Suprapubic skin (tissue), 4 donors: Measurements from ENCODE around the gene WDR90. TPM values are rescaled to one million over a fixed set of nuclear protein-coding genes. Genes with fewer than 3 reads are reported as not detected.

Experiments used
- DNase-seq, 2 donors: peaks; one replicate each; pipeline ENCODE4 v3.0.0-alpha.2; 2019; ENCODE audit warnings: low spot score in 2 of 2
- H3K27ac ChIP-seq: fragments of 200-600 bp; sonication (generic); one replicate; pipeline ENCODE4 v1.5.1; 2019
- H3K27me3 ChIP-seq: fragments of 200-600 bp; sonication (generic); one replicate; pipeline ENCODE4 v1.5.1; 2019
- H3K36me3 ChIP-seq: fragments of 200-600 bp; sonication (generic); one replicate; pipeline ENCODE4 v1.5.1; 2019
- H3K4me1 ChIP-seq: fragments of 200-600 bp; sonication (generic); one replicate; pipeline ENCODE4 v1.5.1; 2019
- H3K4me3 ChIP-seq: fragments of 200-600 bp; sonication (generic); one replicate; pipeline ENCODE4 v1.5.1; 2019; ENCODE audit warnings: mild to moderate bottlenecking
- H3K9me3 ChIP-seq: fragments of 200-600 bp; sonication (generic); one replicate; pipeline ENCODE4 v1.5.1; 2019
- EP300 ChIP-seq: sonication (generic); formaldehyde crosslinking; IDR thresholded peaks from one replicate; pipeline ENCODE4 v1.6.1; 2017; ENCODE audit warnings: antibody characterized with exemption
- POLR2A ChIP-seq, 2 donors: fragments of 450-650 bp; IDR thresholded peaks; one replicate each; pipeline ENCODE4 v1.6.1; 2017; ENCODE audit warnings: antibody characterized with exemption in 2 of 2, mild to moderate bottlenecking in 2 of 2, moderate library complexity in 2 of 2
- POLR2AphosphoS5 ChIP-seq, 3 donors: sonication (generic); formaldehyde crosslinking; IDR thresholded peaks; one replicate each; pipeline ENCODE4 v1.6.1; 2017; ENCODE audit warnings: antibody characterized with exemption in 3 of 3
- WGBS: methylation state at CpG from one replicate; pipeline ENCODE4 v1.1.5; 2018; 5-methylcytosine and 5-hydroxymethylcytosine counted together
- total RNA-seq, 4 donors: library from RNA; depleted of rRNA; stranded (reverse); fragments of >200 nt; gene quantifications; one replicate each; pipeline ENCODE4 v1.1.0, GENCODE V29; 2016
- TF ChIP-seq, protein P1 (sequence below), 2 donors: fragments of 200-600 bp in 1 of 2; fragments of 450-650 bp in 1 of 2; sonication (generic) in 1 of 2; IDR thresholded peaks; one replicate each; pipeline ENCODE4 v1.5.1; 2016 to 2019; ENCODE audit warnings: antibody characterized with exemption in 2 of 2, mild to moderate bottlenecking in 1 of 2, moderate library complexity in 1 of 2

WDR90 gene
- total RNA-seq, 4 donors from 2014 or later = 18.3 to 63.0 (median 32.2) TPM

DNA sequence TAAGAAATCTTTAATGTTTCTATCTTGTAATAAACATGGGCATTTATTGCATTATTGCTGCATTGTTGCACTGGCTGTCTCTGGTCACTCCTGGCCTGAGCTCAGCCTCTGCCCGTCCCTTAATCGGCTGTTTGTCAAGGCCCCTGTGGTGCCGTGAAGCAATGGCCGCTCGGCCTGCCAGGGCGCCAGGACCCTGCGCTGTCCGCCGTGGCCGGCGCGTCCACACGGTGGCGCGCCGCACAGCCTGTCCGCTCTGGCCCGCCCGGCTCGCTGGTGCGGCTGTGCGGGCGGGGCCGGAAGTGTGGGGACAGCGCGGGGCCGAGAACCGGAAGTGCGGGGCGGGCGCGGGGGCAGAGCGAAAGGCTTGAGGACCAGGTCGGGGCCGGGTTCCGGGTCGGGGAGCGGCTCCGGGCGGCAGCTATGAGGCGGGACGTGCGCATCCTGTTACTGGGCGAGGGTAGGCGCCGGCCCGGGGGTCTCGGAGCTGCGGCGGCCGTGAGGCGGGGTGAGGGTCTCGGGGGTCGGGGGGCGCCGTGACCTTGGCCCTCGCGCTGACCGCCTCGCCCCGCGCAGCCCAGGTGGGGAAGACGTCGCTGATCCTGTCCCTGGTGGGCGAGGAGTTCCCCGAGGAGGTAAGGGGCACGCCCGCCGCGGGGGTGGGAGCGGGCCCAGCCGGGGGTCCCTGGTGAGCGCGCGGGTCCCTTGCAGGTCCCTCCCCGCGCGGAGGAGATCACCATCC, 18.8 kb downstream of the WDR90 start, which contains the start of gene RHOT2:
Gene RHOT2 (plus strand): TSS at position 353 of the 739 bp plus-strand sequence. CDS start 68 bp downstream, at position 421.
- Histone ChIP-seq H3K4me3 (peak within 1 kb of the TSS; percentile 84), H3K27me3 (no peaks in the 10 kb centered on the region), H3K36me3 (peaks cover 41% of the 10 kb centered on the region), H3K9me3 (no peaks in the 10 kb centered on the region), H3K27ac (peak within 1 kb of the TSS; percentile 77), H3K4me1 (peaks cover 27% of the 10 kb centered on the region)
- WGBS = 0% methylated on average over 12 of the region's 78 CpGs
- DNase-seq = peak; percentile 94 to 96
- TF ChIP-seq POLR2AphosphoS5 (IDR thresholded peaks at IDR 0.05) = peak in 2 of 3 donors; percentile 61 to 76
- TF ChIP-seq, protein P1, sequence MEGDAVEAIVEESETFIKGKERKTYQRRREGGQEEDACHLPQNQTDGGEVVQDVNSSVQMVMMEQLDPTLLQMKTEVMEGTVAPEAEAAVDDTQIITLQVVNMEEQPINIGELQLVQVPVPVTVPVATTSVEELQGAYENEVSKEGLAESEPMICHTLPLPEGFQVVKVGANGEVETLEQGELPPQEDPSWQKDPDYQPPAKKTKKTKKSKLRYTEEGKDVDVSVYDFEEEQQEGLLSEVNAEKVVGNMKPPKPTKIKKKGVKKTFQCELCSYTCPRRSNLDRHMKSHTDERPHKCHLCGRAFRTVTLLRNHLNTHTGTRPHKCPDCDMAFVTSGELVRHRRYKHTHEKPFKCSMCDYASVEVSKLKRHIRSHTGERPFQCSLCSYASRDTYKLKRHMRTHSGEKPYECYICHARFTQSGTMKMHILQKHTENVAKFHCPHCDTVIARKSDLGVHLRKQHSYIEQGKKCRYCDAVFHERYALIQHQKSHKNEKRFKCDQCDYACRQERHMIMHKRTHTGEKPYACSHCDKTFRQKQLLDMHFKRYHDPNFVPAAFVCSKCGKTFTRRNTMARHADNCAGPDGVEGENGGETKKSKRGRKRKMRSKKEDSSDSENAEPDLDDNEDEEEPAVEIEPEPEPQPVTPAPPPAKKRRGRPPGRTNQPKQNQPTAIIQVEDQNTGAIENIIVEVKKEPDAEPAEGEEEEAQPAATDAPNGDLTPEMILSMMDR (IDR thresholded peaks at IDR 0.05) = peak; percentile 81 to 97
- TF ChIP-seq EP300 = no peak
- TF ChIP-seq POLR2A (IDR thresholded peaks at IDR 0.05) = peak in 1 of 2 donors; percentile 51

DNA sequence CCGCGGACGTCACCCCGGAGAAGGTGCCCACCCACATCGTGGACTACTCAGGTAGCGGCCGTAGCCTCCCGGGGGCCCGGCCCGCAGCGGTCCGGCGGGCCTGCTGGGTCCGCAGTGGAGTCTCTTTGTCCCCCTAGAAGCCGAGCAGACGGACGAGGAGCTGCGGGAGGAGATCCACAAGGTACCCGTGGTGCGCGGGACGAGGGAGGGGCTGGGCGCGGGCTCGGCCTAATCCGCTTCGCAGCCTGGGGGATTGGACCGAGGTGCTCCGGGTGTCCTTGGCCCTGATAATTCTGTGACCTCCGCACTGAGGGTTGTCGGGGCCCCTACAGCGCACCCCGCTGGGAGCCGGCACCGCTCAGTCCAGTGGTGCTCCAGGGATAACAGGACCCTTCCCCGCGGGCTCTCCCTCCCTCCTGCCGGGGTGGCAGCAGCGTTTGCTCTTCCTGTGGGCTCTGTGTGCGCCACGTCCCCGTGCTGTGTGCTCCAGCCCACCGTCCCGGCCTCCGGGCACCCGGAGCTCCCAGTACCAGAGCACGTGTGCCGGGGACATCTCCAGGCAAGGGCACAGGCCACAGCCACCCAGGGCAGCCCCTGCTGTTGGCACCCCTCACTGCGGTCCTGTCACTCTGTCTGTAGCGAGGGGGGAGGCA, 19.5 kb downstream of the WDR90 start:
- Histone ChIP-seq H3K4me3 (peak overlapping the region; percentile 84), H3K9me3 (no peaks in the 10 kb centered on the region), H3K27me3 (no peaks in the 10 kb centered on the region), H3K36me3 (peaks cover 48% of the 10 kb centered on the region), H3K4me1 (peaks cover 27% of the 10 kb centered on the region), H3K27ac (peak overlapping the region; percentile 77)
- no CpG with 5 or more reads among the region's 50 CpGs for WGBS
- no peak for TF ChIP-seq EP300
- TF ChIP-seq, protein P1 (IDR thresholded peaks at IDR 0.05) = no peak
- no peak for TF ChIP-seq POLR2AphosphoS5 (IDR thresholded peaks at IDR 0.05)
- TF ChIP-seq POLR2A (IDR thresholded peaks at IDR 0.05) = no peak
- no peak for DNase-seq

DNA sequence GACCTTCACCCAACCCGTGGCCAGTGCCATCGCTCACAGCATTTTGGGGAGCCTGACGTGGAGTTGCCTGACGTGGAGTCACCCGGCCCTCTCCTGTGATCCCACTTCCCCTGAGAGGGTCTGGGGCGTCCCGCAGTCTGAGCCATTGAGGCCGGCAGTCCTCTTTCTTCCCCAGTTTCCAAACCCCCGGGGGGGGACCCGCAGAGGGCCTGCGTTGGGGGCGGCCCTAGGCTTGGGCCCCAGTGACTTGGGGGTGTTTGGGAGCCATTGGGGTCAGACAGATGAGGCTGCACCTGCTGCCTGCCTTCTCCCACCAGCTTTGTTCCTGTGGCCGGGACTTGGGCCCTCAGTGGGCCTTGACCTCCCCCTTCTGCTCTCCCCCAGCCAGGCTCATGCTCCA, 20.5 kb downstream of the WDR90 start:
- H3K27me3 ChIP-seq = no peaks in the 10 kb centered on the region
- no peak overlapping the region for H3K27ac ChIP-seq
- no peak overlapping the region for H3K4me3 ChIP-seq
- TF ChIP-seq POLR2A (IDR thresholded peaks at IDR 0.05) (no peak), EP300 (no peak), POLR2AphosphoS5 (IDR thresholded peaks at IDR 0.05) (no peak)
- TF ChIP-seq, protein P1 (IDR thresholded peaks at IDR 0.05) = no peak
- WGBS = 84% methylated on average over 6 of the region's 13 CpGs
- peaks cover 27% of the 10 kb centered on the region for H3K4me1 ChIP-seq
- H3K36me3 ChIP-seq = peaks cover 51% of the 10 kb centered on the region
- DNase-seq = no peak
- no peaks in the 10 kb centered on the region for H3K9me3 ChIP-seq

DNA sequence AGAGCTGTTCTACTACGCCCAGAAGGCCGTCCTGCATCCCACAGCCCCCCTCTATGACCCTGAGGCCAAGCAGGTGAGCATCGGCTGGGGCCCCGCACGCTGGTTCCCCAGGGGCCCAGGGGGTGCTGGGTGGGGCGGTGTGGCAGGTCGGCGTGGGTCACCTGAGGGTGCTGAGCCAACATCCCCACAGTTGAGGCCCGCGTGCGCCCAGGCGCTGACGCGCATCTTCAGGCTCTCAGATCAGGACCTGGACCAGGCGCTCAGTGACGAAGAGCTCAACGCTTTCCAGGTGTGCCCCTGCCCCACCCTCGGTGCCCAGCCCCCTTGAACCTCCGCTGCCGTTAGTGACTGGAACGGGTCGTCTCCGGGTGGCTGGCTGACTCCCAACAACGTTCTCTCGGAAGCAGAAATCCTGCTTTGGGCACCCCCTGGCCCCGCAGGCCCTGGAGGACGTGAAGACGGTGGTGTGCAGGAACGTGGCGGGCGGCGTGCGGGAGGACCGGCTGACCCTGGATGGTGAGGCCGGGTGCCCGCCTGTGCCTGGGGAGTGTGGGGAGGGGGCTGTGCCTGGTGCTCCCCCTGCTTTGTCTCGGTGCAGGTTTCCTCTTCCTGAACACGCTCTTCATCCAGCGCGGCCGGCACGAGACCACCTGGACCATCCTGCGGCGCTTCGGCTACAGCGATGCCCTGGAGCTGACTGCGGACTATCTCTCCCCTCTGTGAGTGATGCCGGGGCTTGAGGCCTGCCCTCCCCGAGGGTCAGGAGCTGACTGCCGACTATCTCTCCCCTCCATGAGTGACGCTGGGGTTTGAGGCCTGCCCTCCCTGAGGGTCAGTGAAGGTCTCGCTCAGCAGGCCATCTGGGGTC, 21.6 kb downstream of the WDR90 start:
- Histone ChIP-seq H3K9me3 (no peaks in the 10 kb centered on the region), H3K36me3 (peaks cover 51% of the 10 kb centered on the region), H3K4me3 (no peak overlapping the region), H3K4me1 (peaks cover 36% of the 10 kb centered on the region), H3K27ac (no peak overlapping the region), H3K27me3 (no peaks in the 10 kb centered on the region)
- TF ChIP-seq POLR2AphosphoS5 (IDR thresholded peaks at IDR 0.05) = no peak
- TF ChIP-seq, protein P1 (IDR thresholded peaks at IDR 0.05) = no peak
- no peak for TF ChIP-seq EP300
- WGBS = 85% methylated on average over 16 of the region's 52 CpGs
- no peak for DNase-seq
